ENCODE data around the gene MRPL14. TPM values are rescaled to one million over a fixed set of nuclear protein-coding genes. Genes with fewer than 3 reads are reported as not detected.
"Not testable (repeated sequence)": the region's sequence is repeated elsewhere in the genome, so short reads cannot be mapped to it uniquely, and the experiment has no call there.

The MRPL14 gene
- total RNA-seq, 3 donors from 2014 or later, result 41.0 to 57.2 (median 56.8) TPM

DNA sequence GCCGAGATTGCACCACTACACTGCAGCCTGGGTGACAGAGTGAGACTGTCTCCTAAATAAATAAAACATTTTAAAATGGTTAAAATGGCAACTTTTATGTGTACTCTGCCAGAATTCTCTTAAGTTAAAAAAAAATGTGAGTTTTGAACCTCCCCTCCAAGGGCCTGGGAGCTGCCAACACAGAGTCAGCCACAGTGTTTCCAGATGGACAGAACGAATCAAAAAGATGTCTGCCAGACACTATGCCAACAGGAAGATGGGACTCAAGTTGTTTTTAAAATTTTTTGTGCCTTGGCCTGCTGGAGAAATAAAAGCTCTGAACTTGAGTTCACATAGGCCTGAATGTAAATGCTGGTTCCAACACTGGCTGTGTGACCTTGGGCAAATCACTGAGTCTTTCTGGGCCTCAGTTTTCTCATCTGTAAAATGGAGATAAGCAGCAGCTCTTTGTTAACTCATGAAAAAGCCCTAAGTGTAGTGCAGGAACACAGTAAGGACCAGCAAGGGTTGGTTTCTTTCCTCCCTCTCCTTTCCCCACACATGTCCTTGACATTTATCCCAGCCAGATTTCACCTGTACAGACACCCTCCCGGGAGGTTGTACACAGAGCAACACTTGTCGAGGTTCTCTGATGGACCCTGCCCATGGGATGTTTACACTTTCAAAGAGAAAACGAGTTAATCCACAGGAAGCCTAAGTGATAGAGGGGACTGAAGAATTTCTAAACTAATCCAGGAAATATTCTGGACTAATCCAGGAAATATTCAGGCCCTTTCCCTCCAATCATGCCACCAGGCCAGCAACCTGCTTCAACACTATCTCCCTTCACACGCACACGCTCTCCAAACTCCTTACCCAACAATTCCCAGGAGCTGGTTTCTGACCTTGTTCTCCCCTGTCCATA is 35.0 kb downstream of the MRPL14 start:
- TF ChIP-seq, protein P1, sequence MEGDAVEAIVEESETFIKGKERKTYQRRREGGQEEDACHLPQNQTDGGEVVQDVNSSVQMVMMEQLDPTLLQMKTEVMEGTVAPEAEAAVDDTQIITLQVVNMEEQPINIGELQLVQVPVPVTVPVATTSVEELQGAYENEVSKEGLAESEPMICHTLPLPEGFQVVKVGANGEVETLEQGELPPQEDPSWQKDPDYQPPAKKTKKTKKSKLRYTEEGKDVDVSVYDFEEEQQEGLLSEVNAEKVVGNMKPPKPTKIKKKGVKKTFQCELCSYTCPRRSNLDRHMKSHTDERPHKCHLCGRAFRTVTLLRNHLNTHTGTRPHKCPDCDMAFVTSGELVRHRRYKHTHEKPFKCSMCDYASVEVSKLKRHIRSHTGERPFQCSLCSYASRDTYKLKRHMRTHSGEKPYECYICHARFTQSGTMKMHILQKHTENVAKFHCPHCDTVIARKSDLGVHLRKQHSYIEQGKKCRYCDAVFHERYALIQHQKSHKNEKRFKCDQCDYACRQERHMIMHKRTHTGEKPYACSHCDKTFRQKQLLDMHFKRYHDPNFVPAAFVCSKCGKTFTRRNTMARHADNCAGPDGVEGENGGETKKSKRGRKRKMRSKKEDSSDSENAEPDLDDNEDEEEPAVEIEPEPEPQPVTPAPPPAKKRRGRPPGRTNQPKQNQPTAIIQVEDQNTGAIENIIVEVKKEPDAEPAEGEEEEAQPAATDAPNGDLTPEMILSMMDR (IDR thresholded peaks at IDR 0.05), result no peak
- ATAC-seq (no peak), DNase-seq (no peak)
- Histone ChIP-seq H3K36me3 (ENCODE audit: low read depth) (no peaks in the 10 kb centered on the region), H3K9me3 (no peaks in the 10 kb centered on the region), H3K4me1 (ENCODE audit: low read depth) (peaks cover 11% of the 10 kb centered on the region), H3K4me3 (no peak overlapping the region)
- intact Hi-C loops (cut with DNase I, micrococcal nuclease), result no loop called here

DNA sequence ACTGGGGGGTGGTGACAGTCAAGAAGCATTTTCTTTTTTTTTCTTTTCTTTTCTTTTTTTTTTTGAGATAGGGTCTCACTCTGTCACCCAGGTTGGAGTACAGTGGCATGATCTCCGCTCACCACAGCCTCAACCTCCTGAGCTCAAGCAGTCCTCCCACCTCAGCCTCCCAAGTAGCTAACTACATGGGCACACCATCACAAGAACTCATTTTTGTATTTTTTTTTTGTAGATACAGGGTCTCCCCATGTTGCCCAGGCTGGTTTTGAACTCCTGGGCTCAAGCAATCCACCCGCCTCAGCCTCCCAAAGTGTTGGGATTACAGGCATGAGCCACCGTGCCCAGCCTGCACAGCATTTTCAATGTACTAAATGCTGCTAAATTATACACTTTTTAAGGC is 35.9 kb downstream of the MRPL14 start:
- intact Hi-C loops (cut with DNase I, micrococcal nuclease); DNase-seq; H3K4me3 ChIP-seq; H3K36me3 ChIP-seq (ENCODE audit: low read depth); ATAC-seq; H3K9me3 ChIP-seq: not testable (repeated sequence)
- H3K4me1 ChIP-seq (ENCODE audit: low read depth), result peaks cover 11% of the 10 kb centered on the region

DNA sequence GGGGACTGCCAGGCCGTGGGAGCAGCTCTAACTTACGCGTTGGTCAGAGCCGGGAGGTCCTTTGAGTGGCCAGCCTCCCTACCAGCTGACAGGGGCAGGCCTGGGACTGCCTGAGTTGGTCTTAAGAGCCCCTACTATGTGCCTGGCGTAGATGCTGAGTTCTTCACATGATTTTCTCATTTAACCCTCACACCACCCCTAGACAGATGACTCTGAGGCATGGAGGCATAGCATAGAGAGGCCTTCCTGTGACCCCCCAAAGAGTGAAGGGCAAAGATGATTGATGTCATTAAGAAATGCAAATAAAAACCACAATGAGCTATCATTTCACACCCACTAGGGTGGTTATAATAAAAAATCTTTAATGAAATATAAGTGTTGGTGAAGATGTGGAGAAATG is 36.8 kb downstream of the MRPL14 start:
- TF ChIP-seq, protein P1 (IDR thresholded peaks at IDR 0.05), result no peak
- Histone ChIP-seq H3K4me1 (ENCODE audit: low read depth) (peaks cover 11% of the 10 kb centered on the region), H3K36me3 (ENCODE audit: low read depth) (no peaks in the 10 kb centered on the region), H3K4me3 (no peak overlapping the region), H3K9me3 (no peaks in the 10 kb centered on the region)
- intact Hi-C loops (cut with DNase I, micrococcal nuclease), result no loop called here
- no peak for ATAC-seq
- no peak for DNase-seq

DNA sequence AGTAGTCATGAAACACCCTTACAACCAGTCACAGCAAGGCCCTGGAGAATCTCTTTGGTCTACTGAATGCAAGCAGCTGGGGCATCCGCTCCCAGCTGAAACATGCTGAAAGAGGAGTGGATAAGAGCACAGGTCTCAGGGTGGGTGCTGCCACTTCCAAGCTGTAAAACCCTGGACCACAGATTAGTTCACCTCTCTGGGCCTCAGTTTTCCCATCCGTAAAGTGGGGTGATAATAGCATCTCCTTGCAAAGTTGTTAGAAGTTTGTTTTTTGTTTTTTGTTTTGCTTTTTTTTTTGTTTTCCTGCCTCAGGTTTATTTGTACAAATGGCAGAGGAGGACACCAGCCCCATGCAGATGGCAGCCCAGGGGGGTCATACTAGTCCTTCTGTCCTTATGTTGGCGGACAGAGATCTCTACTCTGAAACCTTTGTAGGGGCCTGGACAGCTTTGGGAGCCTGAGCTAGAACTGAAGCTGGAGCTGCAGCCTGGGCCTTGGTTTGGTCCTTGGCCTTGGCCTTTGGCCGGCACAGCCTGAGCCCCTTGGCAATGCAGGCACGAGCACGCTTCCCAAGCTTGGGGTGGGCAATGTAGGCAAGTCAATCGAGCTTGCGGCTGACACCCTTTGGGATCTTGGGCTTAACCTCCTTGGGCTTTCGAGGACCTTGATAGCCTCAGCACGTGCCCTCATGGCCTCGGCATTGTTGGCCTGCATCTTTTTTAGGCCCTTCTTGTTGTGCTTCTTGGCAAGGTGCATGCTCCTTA is 38.2 kb downstream of the MRPL14 start:
- ATAC-seq, result no peak

DNA sequence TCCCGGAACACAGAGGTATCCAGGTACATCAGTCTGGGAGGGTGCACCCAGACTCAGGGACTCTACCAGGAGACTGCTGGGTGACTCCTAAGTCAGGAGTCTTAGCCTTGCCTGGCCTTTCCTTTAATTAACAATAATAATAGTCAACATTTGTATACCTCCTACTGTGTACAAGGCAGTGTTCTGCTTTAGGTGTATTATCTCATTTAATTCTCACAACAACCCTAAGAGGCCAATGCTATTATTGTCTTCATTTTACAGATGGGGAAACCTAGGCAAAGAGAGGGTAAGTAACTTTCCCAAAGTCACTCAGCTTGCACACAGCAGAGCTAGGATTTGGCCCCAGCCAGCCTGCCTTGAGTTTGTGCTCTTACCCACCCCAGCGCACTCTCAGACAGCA is 39.6 kb downstream of the MRPL14 start:
- DNase-seq (no peak), ATAC-seq (no peak)
- Histone ChIP-seq H3K36me3 (ENCODE audit: low read depth) (no peaks in the 10 kb centered on the region), H3K9me3 (no peaks in the 10 kb centered on the region), H3K4me1 (ENCODE audit: low read depth) (no peaks in the 10 kb centered on the region), H3K4me3 (no peak overlapping the region)
- intact Hi-C loops (cut with DNase I, micrococcal nuclease), result no loop called here
- TF ChIP-seq, protein P1 (IDR thresholded peaks at IDR 0.05), result no peak

More for the DNA sequence above, 38.2 kb downstream of the MRPL14 start:
- TF ChIP-seq, protein P1 (IDR thresholded peaks at IDR 0.05), result no peak
- no peaks in the 10 kb centered on the region for H3K4me1 ChIP-seq (ENCODE audit: low read depth)
- no peaks in the 10 kb centered on the region for H3K9me3 ChIP-seq
- no peak overlapping the region for H3K4me3 ChIP-seq
- H3K36me3 ChIP-seq (ENCODE audit: low read depth), result no peaks in the 10 kb centered on the region
- DNase-seq, result no peak
- intact Hi-C loops (cut with DNase I, micrococcal nuclease), result no loop called here

Measured in mucosa of descending colon (tissue), 3 donors.